ENCODE results near the gene HDAC4. TPM values are rescaled to one million over a fixed set of nuclear protein-coding genes. Genes with fewer than 3 reads are reported as not detected.

Gene HDAC4
- total and polyA plus RNA-seq, 2 of the 8 experiments (the other 6 are each of a cell fraction or from before 2014, with no cell fraction given), result 15.4 to 31.5 TPM

GRCh38 chr2:239060676-239061075 is 340.1 kb downstream of the HDAC4 start:
- Histone ChIP-seq H2AFZ (ENCODE audit: low read length) (no peak overlapping the region), H3K27me3 (replicated peaks in 1 of 4; ENCODE audit: control insufficient read depth in 3 of 4, extremely low read depth in 1 of 4, insufficient read depth in 3 of 4, low read length in 3 of 4) (no peaks in the 10 kb centered on the region), H3K79me1 (ENCODE audit: low read depth, low read length) (no peaks in the 10 kb centered on the region), H2BK5ac (ENCODE audit: low read depth, low read length) (no peak overlapping the region; the same call in 1 of the 2 replicates), H2AK5ac (ENCODE audit: low read depth, low read length) (no peak overlapping the region), H3K27ac (ENCODE audit: low read depth, low read length) (no peak overlapping the region), H4K5ac (ENCODE audit: insufficient read length, low read depth, low read length) (no peak overlapping the region), H4K20me1 (replicated peaks in 1 of 2; ENCODE audit: control insufficient read depth in 1 of 2, insufficient read depth in 2 of 2, low read length in 2 of 2) (peaks cover 2 to 7% of the 10 kb centered on the region in 2 experiments), H2BK15ac (ENCODE audit: low read length) (no peak overlapping the region), H3K4me1 (replicated peaks in 1 of 4; ENCODE audit: control insufficient read depth in 3 of 4, insufficient read depth in 4 of 4, low read length in 3 of 4) (no peaks in the 10 kb centered on the region; a peak in 1 of 7 replicates), H3K4me3 (ENCODE audit: extremely low read depth in 1 of 4, insufficient read depth in 2 of 4, low read depth in 3 of 4, low read length in 4 of 4) (no peak overlapping the region), H3K36me3 (ENCODE audit: control insufficient read depth in 2 of 4, insufficient read depth in 4 of 4, low read length in 3 of 4) (peaks cover 0 to 4% (median 0%) of the 10 kb centered on the region in 4 experiments; a peak in 1 of 8 replicates), H3K18ac (ENCODE audit: extremely low read depth, low read length) (no peak overlapping the region), H4K8ac (ENCODE audit: extremely low read depth, insufficient read depth, low read length) (no peak overlapping the region; the same call in 1 of the 2 replicates), H2BK12ac (ENCODE audit: low read depth, low read length) (no peak overlapping the region), H3K23me2 (ENCODE audit: low read depth, low read length) (no peaks in the 10 kb centered on the region), H3K56ac (replicated peaks; ENCODE audit: insufficient read length, low read depth, low read length) (no peak overlapping the region), H3K4me2 (ENCODE audit: insufficient read depth in 1 of 2, low read depth in 2 of 2, low read length in 2 of 2) (no peak overlapping the region), H3K4ac (replicated peaks; ENCODE audit: insufficient read length, low read depth, low read length) (no peak overlapping the region), H3K79me2 (ENCODE audit: control insufficient read depth in 1 of 2, insufficient read depth in 2 of 2, low read length in 2 of 2) (no peaks in the 10 kb centered on the region), H4K91ac (replicated peaks; ENCODE audit: insufficient read length, low read length) (no peak overlapping the region), H3K9me3 (ENCODE audit: insufficient read depth in 2 of 2, low read depth in 1 of 2, low read length in 1 of 2) (no peaks in the 10 kb centered on the region), H2BK120ac (replicated peaks; ENCODE audit: low read depth, low read length) (no peak overlapping the region), H3K23ac (ENCODE audit: insufficient read length) (no peak overlapping the region), H2BK20ac (ENCODE audit: low read length) (no peak overlapping the region), H3K9ac (replicated peaks in 1 of 4; ENCODE audit: extremely low read depth in 1 of 4, low read depth in 3 of 4, low read length in 3 of 4) (no peak overlapping the region), H3K14ac (ENCODE audit: insufficient read length) (no peak overlapping the region)
- POLR2A ChIA-PET (ENCODE audit: partially characterized antibody), result no interaction called here
- CTCF ChIA-PET (ENCODE audit: partially characterized antibody), result no interaction called here
- FAIRE-seq, result no peak
- no peak for DNase-seq (ENCODE audit: low read depth in 1 of 2, low spot score in 2 of 2)
- no peak for TF ChIP-seq CHD1 (IDR thresholded peaks at IDR 0.05; ENCODE audit: low read depth, low read length)
- TF ChIP-seq MAX (IDR thresholded peaks at IDR 0.05), result no peak
- TF ChIP-seq MAFK (IDR thresholded peaks at IDR 0.05; ENCODE audit: low read depth, low read length), result no peak
- TF ChIP-seq BRCA1 (IDR thresholded peaks at IDR 0.05; ENCODE audit: low read depth, low read length), result no peak
- 94% methylated on average over 21 of the region's 21 CpGs; no CpG with 5 or more reads in 1 of the 2 experiments for WGBS, 2 experiments (ENCODE audit: extremely low coverage in 1 of 2, insufficient coverage in 1 of 2, insufficient read length in 1 of 2, insufficient replicate concordance in 2 of 2, low coverage in 1 of 2, low lambda C conversion rate in 2 of 2, missing lambda C conversion rate in 1 of 2)

Measured in H1 (cell line).